Inflammatory macrophage treated with lipopolysaccharide for 4 hours (primary cell): Measurements from ENCODE around the gene RFX2.

Experiments
- DNase-seq: peaks from one replicate; pipeline ENCODE4 v3.0.0-alpha.2; 2020

The RFX2 gene

GRCh38 chr19:5948752-5949564, 161.3 kb downstream of the RFX2 start:
- DNase-seq: no peak

GRCh38 chr19:5947435-5947834, 162.9 kb downstream of the RFX2 start:
- peak; percentile 93 for DNase-seq

- DNase-seq: peak; percentile 37
These were observed 166.7 kb downstream of the RFX2 start for GRCh38 chr19:5943623-5944022.
